Stimulated activated CD4-positive, alpha-beta T cell treated with anti-CD3 and anti-CD28 coated beads, Interleukin-1b, Interleukin-23, amount 100 ng/mL, for 24 hours (primary cell): Measurements from ENCODE around the gene SENP1.

Experiments
- DNase-seq, 4 experiments: peaks; one replicate each; pipeline ENCODE4 v3.0.0-alpha.2; 2020; ENCODE audit warnings: low read depth in 4 of 4, low spot score in 1 of 4

The SENP1 gene

DNA sequence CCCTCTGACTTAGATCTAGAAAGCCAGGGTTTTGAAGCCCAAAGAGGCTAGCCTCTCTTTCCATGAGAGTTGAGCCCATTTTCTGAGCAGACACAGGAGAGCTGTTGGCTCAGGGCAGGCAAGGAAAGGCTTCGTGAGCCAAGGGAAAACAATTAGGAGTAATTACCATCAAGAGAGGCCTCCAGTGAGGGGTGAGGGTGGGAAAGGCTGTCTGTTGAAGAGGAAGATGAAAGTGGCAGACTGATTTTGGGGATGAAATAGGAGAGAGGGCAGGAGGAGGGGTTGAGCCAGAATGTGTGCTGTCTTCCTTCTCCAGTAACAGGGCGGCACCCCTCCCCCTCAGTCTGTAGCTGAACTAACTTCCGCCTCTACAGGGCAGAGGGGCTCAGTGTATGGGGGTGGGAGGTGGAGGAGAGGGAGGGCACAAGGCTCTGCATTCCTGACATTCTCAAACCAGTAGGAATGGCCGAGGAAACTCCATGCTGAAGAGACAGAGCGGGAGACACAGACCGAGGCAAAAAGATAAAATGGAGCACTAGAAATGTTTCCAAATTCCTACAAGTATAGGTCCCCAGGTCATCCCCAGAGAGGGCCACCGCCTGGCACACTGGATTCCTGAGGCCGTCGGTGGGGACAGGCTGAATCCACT lies 68.5 kb downstream of the SENP1 start:
- no peak for DNase-seq

DNA sequence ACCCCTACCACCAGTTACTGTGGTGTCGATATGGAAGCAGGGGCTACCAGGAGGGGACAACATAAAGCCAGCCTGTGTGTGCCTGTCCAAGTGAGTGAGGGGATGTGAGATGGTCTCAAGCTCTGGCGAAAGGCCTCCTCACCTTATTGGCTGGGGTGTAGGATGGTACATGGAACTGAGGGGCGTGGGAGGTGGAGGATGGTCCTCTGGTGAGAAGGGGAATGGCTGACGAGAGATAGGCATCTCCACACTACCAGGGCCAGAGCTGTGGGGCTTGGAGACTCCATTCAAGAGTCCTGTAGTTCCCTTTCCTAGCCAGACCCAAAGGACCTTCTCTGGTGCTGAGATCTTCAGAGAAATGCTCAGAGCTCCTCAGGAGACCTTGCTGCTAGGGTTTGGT lies 69.1 kb downstream of the SENP1 start:
- no peak for DNase-seq

DNA sequence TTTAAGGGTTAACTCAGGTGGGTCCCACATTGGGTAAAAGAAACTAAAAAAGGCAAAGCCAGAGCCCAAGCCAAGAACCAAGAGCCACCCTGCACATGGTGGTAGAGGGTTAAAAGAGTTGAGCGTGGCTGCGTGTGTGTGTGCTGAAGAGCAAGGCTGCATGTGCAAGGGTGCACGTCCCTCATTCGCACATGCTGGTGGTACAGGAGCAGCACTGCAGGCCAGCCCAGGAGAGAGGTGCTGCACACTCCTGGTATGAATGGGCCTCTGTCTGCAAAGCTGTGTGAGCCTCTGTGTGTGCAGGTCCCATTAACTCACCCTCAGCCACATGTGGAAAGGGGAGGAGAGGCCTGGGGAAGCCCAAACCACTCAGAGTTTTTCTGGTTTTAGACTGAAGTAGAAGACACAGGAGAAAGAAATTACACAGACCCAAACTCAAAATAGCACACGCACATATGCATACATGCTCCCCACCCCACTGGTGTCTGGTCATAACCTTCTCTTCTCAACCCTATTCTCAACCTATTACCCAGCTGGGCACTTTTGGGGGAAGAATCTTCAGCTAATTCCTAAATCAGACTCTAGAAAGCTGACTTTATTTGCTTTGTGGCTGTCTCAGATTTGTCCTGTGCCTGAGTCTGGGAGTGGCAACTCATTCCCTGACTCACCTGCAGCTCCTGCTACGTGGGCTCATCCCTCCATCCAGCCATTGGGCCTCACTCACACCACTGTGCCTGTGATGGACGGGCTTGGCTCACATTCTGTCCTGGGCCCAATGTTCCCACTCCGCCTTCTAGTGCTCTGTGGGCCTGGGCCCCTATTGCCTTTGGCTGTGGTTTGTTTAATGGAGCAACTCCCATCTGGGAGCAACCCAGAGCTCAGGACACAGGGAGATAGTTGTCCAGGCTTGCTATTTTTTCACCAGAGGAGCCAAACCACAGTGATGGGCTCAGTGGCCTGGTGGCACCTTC lies 70.8 kb downstream of the SENP1 start:
- no peak for DNase-seq

DNA sequence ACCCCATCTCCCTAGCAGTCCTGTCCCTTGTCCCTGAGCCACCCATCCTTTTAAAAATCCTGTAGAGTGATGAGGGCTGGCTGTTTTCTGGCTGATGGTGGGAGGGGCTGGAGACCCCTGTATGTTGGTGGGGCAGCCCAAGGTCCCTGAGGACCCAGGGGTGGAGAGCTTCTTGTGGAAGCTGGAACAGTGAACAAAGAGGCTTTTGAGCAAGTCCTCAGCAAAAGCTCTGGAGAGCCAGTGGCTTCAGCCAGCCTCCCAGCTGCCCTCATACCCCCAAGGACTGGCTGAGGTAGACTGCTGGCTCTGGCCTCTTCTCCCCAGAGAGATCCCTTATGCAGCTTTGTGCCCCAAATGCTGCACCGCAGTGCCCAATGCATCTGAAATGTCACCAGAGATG lies 72.4 kb downstream of the SENP1 start:
- no peak for DNase-seq

DNA sequence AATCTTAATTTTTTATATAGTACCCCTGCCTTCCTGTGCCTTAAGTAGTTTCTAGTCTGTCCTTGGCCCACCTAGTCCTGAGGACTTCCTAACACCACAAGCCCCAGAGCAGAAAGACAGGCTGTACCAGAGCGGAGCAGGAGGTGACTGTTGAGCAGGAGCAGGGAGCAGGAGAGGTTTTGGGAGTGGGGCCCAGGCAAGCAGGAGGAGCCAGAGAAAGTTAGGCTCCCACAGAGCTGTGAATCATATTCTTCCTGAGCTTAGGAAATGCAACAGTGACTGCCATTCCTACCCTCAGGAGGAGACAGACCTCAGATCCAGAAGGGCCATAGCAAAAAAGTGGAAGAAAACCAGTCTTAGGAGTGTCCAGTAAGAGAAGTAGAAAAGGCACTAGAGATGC lies 73.3 kb downstream of the SENP1 start:
- no peak for DNase-seq

DNA sequence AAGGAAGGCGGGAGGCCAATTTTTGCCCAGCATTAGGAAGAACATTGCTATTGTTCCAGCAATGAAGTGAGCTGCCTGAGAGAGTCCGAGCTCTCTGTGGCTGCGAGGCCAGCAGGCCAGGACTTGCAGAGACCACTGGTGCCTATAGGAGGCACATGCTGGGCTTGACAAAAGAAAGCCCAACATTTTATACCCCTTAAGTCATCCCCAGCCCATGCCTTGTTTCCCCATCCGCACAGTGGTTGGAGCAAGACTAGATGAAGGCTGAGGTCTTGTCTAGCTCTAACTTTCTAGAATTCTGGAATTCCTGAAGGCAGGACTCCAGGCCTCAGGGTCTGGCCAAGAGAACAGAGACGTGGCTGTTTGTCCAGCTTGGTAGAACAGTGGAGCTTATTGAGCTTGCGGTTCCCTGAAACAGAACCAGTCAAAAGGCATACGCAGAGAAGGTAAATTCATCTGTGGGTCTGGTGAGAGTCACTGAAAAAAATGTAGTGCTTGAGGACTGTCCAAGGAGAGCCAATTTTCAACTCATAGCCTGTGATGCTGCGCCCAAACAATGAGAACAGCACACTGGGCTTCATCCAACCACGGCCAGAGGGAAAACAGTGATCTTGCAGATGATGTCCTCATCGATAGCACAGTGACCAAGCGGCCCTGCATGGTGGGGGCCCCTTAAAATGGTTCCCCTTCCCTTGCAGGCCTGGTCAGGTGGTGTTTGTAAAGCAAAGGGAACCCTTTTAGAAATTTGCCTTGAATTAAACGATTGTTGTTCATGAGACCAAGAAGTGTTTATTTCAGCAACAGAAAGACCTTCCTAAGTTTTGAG lies 74.5 kb downstream of the SENP1 start:
- no peak for DNase-seq

DNA sequence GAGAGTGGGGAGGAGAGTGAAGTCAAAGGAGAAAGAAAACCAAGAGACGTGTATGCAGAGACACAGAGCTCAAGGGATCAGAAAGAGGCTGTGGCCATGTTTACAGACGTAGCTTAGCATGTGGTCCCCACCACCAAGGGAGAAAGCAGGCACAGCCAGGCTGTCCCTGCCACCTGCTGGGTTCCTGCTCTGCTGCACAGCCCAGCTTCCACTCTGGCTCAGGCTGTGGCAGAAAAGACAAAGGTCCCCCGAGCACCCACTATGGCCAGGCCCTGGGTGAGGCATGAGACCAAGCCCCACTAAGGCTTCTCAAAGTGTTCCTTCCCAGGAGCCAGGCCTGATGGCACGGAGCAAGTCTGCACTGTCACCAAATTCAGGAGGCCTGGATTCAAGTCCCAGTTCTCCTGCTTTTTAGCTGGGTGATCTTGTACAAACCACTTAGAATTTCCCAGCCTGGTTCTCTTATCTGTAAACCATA lies 75.7 kb downstream of the SENP1 start:
- no peak for DNase-seq

DNA sequence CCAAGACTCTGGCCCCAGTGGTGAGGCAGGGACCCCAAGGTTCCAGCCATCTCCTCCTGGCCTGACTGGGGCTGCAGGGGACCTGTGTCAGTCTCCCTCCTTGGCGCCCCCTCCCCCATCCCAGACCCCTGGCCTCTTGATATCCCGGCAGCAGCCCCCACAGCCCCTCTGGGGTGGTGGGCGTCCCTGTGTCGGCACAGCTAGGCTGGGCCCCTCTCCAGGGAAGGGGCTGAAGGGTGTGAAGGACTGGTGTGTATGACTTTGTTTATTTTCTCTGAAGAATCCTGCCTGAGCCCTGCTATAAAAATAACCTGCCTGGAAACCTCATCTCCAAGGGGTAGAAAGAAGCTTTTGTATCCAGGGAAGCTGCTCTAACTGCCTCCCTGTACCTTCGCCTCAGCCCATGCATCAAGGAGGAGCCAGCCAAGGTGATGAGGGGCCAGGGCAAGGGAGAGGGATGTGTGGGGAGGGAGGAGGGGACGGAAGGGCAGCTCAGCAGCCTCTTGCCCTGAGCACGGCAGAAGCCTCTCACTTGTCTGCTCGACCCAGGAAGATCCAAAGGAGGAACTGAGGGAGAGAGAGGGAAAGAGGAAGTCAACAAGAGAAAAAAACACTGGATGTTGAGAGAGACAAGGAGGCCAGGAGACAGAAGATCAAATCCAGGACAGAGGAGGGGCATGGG lies 76.2 kb downstream of the SENP1 start:
- DNase-seq = no peak

DNA sequence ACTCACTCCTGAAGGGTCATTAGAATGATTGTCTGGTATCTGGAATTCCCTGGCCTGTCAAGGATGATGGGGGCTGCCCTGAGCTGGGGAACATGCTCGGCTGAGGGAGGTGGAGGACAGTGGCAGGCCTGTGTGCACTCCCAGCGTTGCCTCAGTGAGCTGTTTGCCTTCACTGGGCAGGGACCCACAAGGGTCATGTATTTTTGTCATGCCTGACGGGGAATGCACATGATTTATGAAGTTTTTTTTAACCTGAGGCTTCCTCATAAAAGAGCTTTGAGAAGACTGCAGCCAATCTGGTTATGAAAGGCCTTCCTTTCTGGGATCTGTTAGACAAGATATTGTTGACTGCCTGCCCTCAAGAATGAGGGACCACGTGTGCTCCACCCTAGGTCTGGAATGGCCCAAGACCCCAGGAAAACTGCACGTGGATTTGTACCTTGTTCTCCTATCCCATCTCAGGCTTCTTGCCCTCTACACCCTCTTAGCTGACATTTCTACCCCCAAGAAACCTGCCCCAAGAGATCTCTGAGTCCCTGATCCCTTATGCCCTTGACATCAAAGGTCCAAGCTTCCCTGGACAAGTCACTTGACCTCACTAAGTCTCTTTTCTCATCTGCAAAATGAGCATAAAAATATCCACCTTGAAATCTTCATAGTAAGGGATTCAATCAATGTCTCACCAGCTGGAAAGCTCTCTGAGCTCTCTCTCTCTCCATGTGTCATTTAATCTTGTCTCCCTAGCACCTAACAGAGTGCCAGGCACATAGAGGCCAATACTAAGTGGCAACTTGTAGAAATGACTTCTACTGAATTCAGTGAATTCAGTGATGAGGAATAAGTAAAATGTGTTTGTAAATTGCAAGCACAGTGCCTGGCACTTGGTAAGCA lies 77.1 kb downstream of the SENP1 start:
- DNase-seq = no peak

DNA sequence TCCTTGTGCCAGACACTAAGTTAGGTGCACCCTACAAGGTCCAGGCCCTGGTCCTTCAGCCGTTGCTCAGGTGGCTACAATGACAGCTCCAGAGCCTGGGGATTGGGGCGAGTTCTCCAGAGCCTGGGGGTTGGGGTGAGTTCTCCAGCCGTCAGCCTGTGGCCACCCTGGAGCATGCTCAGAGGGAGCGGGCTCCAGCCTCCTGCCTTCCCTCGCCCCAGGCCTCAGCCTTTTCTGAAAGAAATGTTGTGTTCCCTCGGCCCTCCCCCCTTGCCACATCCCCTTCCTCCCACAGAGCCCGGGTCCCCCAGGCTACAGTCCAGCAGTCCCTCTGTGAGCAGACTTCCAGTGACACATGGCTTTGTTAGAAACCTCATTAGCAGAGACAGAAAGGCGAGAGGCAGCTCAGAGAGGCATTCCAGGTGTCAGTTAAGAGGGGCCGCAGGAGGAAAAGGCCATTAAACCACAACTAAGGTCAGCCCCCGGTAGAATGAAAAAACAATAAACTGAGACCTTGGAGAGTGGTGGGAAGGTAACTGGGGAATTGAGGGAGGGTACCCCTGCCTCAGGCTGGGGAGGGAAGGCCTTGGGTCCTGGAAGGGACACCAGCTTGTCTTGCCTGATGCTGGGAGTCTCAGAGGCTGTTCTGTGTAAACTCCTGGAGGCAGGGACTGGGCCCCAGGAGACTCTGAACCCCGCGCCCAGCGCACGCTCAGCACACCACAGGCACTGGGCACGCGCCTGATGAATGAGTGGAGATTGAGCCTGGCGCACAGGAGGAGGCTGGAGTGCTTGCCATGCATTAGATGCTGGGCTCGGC lies 78.5 kb downstream of the SENP1 start:
- DNase-seq = no peak

DNA sequence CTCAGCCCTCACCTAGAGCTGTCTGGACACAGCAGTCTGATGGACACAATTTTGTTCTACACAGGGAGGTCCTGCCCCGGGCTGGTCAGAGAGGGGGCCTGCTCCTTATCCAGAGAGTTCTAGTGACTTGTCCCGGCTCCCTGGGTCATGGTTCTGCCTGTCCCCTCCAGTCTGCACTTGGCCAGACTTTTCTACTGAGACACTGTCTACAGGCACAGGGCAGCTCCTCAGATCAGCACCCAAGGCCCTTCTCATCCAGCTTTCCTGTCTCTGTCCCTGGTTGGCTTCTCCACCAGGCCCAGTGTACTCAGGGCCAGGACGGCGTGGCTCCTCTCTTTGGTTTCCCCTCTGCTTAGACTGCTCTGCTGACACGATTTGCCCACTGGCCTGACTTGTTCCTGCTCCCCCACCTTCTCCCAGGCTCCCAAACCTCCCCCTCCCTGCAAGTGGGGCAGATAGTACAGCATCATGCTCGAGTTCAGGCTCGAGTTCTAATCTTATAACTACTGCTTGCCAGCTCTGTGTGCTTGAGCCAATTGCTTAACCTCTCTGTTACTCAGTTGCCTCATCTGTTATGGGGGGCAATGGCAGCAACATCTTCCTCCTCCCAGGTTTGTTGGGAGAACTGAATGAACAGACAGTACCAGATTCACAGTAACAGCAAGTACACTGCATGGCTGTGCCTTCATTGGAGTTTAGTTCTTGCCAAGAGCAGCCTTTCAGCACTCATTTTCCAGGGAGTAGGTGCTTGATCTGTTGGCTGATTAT lies 79.6 kb downstream of the SENP1 start:
- DNase-seq = no peak

DNA sequence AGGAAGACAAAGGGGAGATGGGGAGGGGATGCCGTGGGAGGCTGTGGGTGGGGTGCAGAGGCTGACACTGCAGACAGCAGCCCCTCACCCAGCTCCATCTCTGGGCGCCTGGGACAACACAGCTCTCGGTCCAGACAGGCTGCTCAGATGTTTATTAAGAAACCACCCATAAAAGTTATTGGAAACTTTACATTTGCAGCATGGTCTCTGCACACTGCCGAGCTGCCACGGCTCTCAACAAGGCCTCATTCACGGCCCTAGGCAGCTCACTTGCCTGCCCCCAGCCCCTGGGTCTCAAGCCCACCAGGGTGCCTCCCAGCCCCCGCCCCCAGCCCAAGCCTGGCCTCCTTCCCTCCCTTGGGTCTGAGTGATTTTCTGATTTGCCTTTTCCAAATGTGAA lies 80.6 kb downstream of the SENP1 start:
- DNase-seq = no peak

DNA sequence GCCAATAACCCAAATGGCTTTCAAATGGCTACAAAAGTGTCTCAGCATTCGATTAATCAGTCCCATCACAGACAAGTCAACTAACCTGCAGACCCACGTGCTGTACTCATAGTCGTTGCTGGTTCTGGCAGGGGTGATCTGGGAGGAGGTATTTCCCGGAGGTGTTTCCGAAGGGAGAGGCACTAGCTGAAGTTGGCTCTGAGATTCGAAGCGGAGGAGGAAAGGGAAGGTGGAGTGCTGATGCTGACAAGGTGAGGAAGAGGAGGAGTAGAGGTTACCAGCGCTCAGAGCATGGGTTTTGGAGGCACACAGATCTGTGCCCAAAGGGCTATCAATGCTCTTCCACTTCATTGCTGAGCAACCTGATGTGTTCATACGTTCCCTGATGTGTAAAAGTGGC lies 81.1 kb downstream of the SENP1 start:
- no peak for DNase-seq

DNA sequence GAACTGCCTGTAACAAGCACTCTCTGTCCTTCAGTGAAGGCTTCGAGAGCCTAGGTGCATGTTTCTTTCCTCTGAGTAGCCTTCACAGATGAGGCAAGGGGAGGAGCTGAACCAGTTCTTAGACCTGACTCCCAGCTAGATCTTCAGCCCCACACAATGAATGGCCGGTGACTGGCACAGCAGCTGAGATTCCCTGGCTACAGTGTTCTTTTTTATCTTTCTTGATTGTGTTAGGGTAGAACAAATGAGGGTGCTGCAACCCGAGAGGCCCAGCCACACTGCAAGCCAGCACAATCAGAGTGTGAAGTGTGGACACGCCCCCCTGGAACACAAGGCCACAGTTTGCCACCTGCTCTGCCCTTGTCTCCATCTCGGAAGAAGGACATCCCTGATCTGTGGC lies 82.5 kb downstream of the SENP1 start:
- DNase-seq = no peak

DNA sequence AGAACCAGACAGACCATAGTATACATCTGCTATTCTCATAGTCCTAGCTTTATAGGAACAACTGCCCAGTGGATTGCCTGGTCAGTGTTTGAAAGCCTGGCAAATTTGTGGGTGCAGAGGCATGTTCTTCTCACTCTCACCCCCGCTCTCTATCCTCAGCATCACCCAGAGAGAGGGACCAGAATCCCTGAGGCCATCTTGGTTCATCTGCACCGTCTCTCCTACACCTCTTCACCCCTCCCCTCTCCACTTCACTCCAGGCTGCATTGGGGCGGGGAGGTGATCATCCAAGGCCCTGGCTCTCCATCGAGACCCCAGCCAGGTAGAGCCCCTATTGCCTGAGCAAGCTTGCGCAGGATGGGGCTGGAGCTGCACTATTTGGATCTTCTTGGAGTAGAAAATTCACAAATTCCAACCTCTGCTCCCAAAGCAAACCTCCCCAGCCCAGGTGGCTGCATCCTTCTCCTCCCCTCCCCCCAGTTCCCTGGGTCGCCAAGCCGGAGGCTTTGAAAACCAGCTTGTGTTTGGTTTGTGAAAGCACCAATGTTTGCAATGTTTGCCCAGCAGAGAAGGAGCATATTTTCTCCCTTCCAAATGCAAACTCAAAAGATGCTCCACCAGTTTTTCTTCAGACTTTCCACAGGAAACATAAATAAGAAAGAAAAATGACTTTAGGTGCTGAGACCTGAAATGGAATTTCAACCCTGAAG lies 83.0 kb downstream of the SENP1 start:
- DNase-seq = no peak

DNA sequence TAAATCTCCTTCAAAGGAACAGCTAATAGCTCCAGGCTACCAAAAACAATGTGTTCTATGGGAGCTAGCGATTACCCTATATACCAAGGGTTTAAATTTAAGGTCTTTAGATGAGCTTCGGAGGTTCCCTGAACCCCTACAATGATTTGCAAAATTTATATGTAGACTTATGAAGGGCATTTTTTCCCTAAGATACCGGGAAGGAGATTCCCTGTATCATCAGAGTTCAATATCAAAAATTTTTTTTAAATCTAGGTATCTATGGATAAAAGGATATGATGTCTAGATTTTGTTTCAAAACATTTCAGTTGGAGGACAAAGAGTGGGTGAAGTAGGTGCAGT lies 83.7 kb downstream of the SENP1 start:
- DNase-seq = no peak

DNA sequence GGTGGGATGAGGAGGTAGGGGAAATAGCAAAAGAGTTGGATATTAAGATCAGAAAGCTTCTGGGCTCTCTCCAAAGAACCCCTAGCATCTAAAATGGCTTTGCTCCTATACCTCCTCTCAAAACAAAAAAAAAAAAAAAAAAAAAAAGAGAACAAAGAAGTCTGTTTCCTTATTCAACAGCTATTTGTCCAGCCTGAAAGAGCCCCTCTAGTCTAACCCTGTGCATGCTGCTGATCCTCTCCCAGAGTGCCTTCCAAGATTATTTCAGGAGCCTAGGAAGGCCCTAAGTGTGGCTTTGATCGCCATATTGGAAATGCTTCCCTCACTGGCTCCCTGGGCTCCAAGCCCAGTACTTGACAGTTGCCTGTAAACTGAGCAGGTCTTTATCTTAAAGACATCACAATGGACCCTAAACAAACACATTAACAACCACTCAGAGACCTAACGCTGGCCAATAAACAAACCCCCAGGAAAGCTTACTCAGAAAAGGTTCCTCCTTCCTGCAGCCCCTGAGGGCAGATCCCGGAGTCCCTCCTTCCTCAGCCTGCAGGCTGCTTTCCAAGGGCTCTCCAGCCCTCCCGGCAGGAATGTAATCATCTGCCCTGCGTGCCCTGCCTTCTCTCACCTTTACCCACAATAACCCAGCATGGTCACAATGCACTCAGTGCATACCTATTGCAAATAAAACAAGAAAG lies 84.2 kb downstream of the SENP1 start:
- DNase-seq = no peak
